ENCODE results near the gene ERCC6. TPM values are rescaled to one million over a fixed set of nuclear protein-coding genes. Genes with fewer than 3 reads are reported as not detected.

The ERCC6 gene
- total and polyA plus RNA-seq, 2 donors (not counting 1 experiment from before 2014, with no cell fraction given) = 8.1 to 59.8 TPM

- CTCF ChIA-PET = no interaction called here
- H3K4me3 ChIP-seq (ENCODE audit: control extremely low read depth in 1 of 5, extremely low read depth in 1 of 5, insufficient read depth in 1 of 5, low read depth in 2 of 5, low read length in 4 of 5) = no peak overlapping the region
- no peak overlapping the region for H2AFZ ChIP-seq (ENCODE audit: insufficient read depth, low read depth, low read length, poor library complexity, severe bottlenecking)
- POLR2A ChIA-PET = no interaction called here
- H3K4me2 ChIP-seq (replicated peaks; ENCODE audit: low read depth, low read length, poor library complexity, severe bottlenecking) = no peak overlapping the region
- no peak overlapping the region for H3K9ac ChIP-seq (ENCODE audit: low read length)
- peaks cover 0 to 5% (median 0%) of the 10 kb centered on the region in 3 donors for H3K9me3 ChIP-seq (ENCODE audit: control extremely low read depth in 1 of 3, control insufficient read depth in 2 of 3, insufficient read depth in 1 of 3, low read length in 2 of 3)
- H3K36me3 ChIP-seq (replicated peaks in 1 of 2; ENCODE audit: control extremely low read depth in 1 of 2, control insufficient read depth in 1 of 2, extremely low read depth in 1 of 2, insufficient read depth in 2 of 2, low read length in 1 of 2) = no peaks in the 10 kb centered on the region
- no peaks in the 10 kb centered on the region for H4K20me1 ChIP-seq (ENCODE audit: control insufficient read depth, insufficient read depth, low read length, poor library complexity, severe bottlenecking)
- no peaks in the 10 kb centered on the region for H3K79me2 ChIP-seq (ENCODE audit: control insufficient read depth, insufficient read depth, low read length)
- Mint-ChIP-seq H3K9me3 (ENCODE audit: insufficient read depth) (no peaks in the 10 kb centered on the region), H3K4me1 (no peaks in the 10 kb centered on the region), H3K4me3 (no peak overlapping the region), H3K27ac (no peak overlapping the region), H3K27me3 (peaks cover 42% of the 10 kb centered on the region)
- H3K4me1 ChIP-seq (ENCODE audit: control insufficient read depth in 2 of 2, insufficient read depth in 2 of 2, low read length in 2 of 2) = no peaks in the 10 kb centered on the region
- peaks cover 0 to 15% (median 5%) of the 10 kb centered on the region in 4 experiments for H3K27me3 ChIP-seq (replicated peaks in 1 of 4; ENCODE audit: control extremely low read depth in 1 of 4, control insufficient read depth in 3 of 4, insufficient read depth in 4 of 4, low read length in 3 of 4)
- WGBS (ENCODE audit: insufficient coverage) = no CpG with 5 or more reads among the region's 1 CpG
- DNase-seq (no peak), ATAC-seq (ENCODE audit: low read depth) (no peak)
- H3K27ac ChIP-seq (ENCODE audit: low read length in 2 of 2) = no peak overlapping the region
- intact Hi-C loops (cut with micrococcal nuclease) = no loop called here
- TF ChIP-seq CTCF (IDR thresholded peaks at IDR 0.05) = no peak
- TF ChIP-seq EZH2 (IDR thresholded peaks at IDR 0.05; ENCODE audit: borderline replicate concordance, insufficient read depth, low read depth, low read length, poor library complexity, severe bottlenecking) = no peak
These were observed 10.9 kb upstream of the ERCC6 start for GRCh38 chr10:49549640-49550346.

- Mint-ChIP-seq H3K27ac (no peak overlapping the region), H3K4me3 (no peak overlapping the region), H3K4me1 (peaks cover 16% of the 10 kb centered on the region), H3K27me3 (peaks cover 27% of the 10 kb centered on the region), H3K9me3 (ENCODE audit: insufficient read depth) (peaks cover 3% of the 10 kb centered on the region)
- Histone ChIP-seq H3K27ac (ENCODE audit: low read length in 2 of 2) (no peak overlapping the region), H3K79me2 (ENCODE audit: control insufficient read depth, insufficient read depth, low read length) (peaks cover under 1% of the 10 kb centered on the region), H3K36me3 (replicated peaks in 1 of 2; ENCODE audit: control extremely low read depth in 1 of 2, control insufficient read depth in 1 of 2, extremely low read depth in 1 of 2, insufficient read depth in 2 of 2, low read length in 1 of 2) (no peaks in the 10 kb centered on the region), H3K27me3 (replicated peaks in 1 of 4; ENCODE audit: control extremely low read depth in 1 of 4, control insufficient read depth in 3 of 4, insufficient read depth in 4 of 4, low read length in 3 of 4) (peaks cover 0 to 13% (median 4%) of the 10 kb centered on the region in 4 experiments), H3K4me1 (ENCODE audit: control insufficient read depth in 2 of 2, insufficient read depth in 2 of 2, low read length in 2 of 2) (peaks cover 5 to 15% of the 10 kb centered on the region in 2 donors), H3K9ac (ENCODE audit: low read length) (no peak overlapping the region), H4K20me1 (ENCODE audit: control insufficient read depth, insufficient read depth, low read length, poor library complexity, severe bottlenecking) (no peaks in the 10 kb centered on the region), H3K4me3 (ENCODE audit: control extremely low read depth in 1 of 5, extremely low read depth in 1 of 5, insufficient read depth in 1 of 5, low read depth in 2 of 5, low read length in 4 of 5) (no peak overlapping the region), H2AFZ (ENCODE audit: insufficient read depth, low read depth, low read length, poor library complexity, severe bottlenecking) (no peak overlapping the region), H3K9me3 (ENCODE audit: control extremely low read depth in 1 of 3, control insufficient read depth in 2 of 3, insufficient read depth in 1 of 3, low read length in 2 of 3) (peaks cover 0 to 9% (median 6%) of the 10 kb centered on the region in 3 donors), H3K4me2 (replicated peaks; ENCODE audit: low read depth, low read length, poor library complexity, severe bottlenecking) (no peak overlapping the region)
- ChIA-PET POLR2A (no interaction called here), CTCF (no interaction called here)
- TF ChIP-seq EZH2 (IDR thresholded peaks at IDR 0.05; ENCODE audit: borderline replicate concordance, insufficient read depth, low read depth, low read length, poor library complexity, severe bottlenecking) = no peak
- no peak for TF ChIP-seq CTCF (IDR thresholded peaks at IDR 0.05)
- DNase-seq (no peak), ATAC-seq (ENCODE audit: low read depth) (no peak)
- intact Hi-C loops (cut with micrococcal nuclease) = no loop called here
- WGBS (ENCODE audit: insufficient coverage) = 94% methylated on average over 2 of the region's 3 CpGs
These were observed 4.7 kb upstream of the ERCC6 start for GRCh38 chr10:49543604-49544003.
